Activated CD8-positive, alpha-beta memory T cell treated with anti-CD3 and anti-CD28 coated beads, Interleukin-2, amount 10 ng/mL, durations not matched to agents 7 days and 5 days (primary cell): ENCODE data around the gene SH3BP2. TPM values are rescaled to one million over a fixed set of nuclear protein-coding genes. Genes with fewer than 3 reads are reported as not detected.

Experiments
- ATAC-seq: fragments of 150-1000 bp; cut with Tn5 transposase; one replicate; pipeline ENCODE4 v1.10.0; 2021; ENCODE audit warnings: moderate library complexity
- CTCF ChIA-PET: fragments of 350-600 bp; sonication (Branson Sonifier 250); formaldehyde crosslinking; loops from one replicate; lab custom pipeline; 2021; ENCODE audit warnings: antibody characterized with exemption; lab: Charles Lee
- DNase-seq: peaks from one replicate; pipeline ENCODE4 v3.0.0-alpha.2; 2020
- H3K27ac Mint-ChIP-seq: one replicate; pipeline ENCODE4 v1.8.0; 2021; ENCODE audit warnings: mild to moderate bottlenecking, mixed read lengths
- H3K27me3 Mint-ChIP-seq: one replicate; pipeline ENCODE4 v1.8.0; 2021; ENCODE audit warnings: mixed read lengths
- H3K36me3 Mint-ChIP-seq: one replicate; pipeline ENCODE4 v1.8.0; 2021; ENCODE audit warnings: mild to moderate bottlenecking, mixed read lengths
- H3K4me1 Mint-ChIP-seq: one replicate; pipeline ENCODE4 v1.8.0; 2021; ENCODE audit warnings: mixed read lengths
- H3K4me3 Mint-ChIP-seq: one replicate; pipeline ENCODE4 v1.8.0; 2021; ENCODE audit warnings: mild to moderate bottlenecking, moderate library complexity, mixed read lengths
- H3K9me3 Mint-ChIP-seq: one replicate; pipeline ENCODE4 v1.8.0; 2022; ENCODE audit warnings: low read depth, mixed read lengths
- total RNA-seq, 2 experiments: library from RNA; stranded (reverse); gene quantifications; one replicate each; pipeline ENCODE4 v1.2.3, GENCODE V29; 2021

SH3BP2 gene
- total RNA-seq, 2 experiments from 2014 or later: 88.0 to 105 TPM

DNA sequence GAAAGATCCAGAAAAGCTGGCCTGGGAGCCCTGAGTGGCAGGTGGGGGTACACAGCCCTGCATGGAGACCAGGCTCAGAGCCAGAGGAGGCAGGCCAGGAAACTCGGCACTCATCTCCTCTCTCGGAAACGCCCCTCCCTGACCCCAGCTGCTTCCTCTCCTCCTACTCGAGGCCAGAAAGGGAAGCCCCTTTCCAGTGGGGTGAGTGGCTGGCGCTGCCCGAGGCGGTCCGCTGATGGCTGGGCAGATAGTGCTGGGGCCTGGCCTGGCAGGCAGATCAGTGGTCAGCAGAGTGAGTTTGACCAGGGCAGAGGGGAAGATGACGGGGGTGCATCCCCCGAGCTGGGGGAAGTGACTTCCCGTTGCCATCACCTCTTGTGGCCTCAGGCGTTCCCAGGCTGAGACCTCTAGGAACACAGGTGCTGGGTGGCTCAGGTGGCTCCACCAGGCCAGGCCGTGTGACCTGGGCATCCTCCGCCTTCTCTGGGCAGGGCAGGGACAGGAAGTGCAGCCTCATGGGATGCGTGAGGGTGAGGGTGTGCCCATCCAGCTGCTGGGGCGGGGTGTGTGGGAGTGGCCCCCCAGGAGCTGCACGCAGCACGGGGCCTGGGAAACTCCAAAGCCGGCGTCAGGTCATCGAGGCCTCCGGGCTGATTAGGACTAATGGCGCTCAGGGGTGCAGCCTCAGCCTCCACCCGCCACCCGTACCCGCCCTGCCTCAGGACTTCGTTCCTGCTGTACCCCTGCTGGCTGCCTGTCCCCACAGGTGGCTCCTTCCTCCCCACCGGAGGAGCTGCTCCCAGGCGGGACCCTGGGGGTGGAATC, 5.7 kb downstream of the SH3BP2 start:
- Mint-ChIP-seq H3K36me3 (no peaks in the 10 kb centered on the region), H3K4me1 (peaks cover 51% of the 10 kb centered on the region), H3K27ac (peak overlapping the region; percentile 78), H3K4me3 (peak overlapping the region; percentile 73), H3K27me3 (no peaks in the 10 kb centered on the region), H3K9me3 (no peaks in the 10 kb centered on the region)
- CTCF ChIA-PET: interaction anchor here (1.0 to 1.2 kb wide), 3 partner anchors 12 to 137 kb away, joined by 3 to 5 read pairs (median 3); no protein-coding TSS in a partner anchor
- DNase-seq (peak; percentile 69), ATAC-seq (peak; percentile 67)

DNA sequence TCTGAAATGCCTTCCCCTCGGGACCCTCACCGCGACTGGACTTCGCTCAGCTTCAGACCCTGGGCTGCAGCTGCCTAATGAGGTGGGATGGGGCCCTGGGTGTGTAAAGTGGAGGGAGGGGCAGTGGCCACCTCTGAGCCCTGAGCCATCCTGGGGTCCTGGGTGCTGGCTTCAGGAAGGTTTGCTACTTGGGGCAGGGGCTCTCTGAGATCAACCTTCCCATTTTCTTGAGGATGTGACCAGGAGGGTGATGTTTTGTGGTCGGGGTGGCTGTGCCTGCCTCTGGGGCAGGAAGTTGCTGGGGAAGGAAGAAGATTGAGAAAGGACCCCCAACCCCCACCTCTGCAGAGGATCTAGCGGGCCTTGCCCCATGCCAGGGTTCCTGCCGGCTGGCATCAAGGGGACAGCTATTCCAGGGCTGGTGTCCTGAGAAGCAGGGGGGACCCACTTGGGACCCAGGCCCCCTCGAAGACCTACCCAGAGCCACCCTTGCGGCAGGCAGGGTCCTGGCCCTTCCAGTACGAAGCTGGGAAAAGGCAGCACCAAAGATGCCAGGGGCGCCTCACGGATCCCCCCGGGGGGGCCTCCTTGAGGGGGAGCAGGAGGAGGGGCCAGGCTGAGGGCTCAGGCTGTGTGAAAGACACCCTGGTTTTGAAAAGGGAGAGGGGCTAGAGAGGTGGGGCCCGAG, 6.5 kb downstream of the SH3BP2 start:
- H3K9me3 Mint-ChIP-seq: no peaks in the 10 kb centered on the region
- ATAC-seq: no peak
- no peaks in the 10 kb centered on the region for H3K36me3 Mint-ChIP-seq
- CTCF ChIA-PET: interaction anchor here (0.8 to 1.1 kb wide), 4 partner anchors 11 to 136 kb away, joined by 3 to 5 read pairs (median 3); no protein-coding TSS in a partner anchor
- peak overlapping the region; percentile 73 for H3K4me3 Mint-ChIP-seq
- H3K27ac Mint-ChIP-seq: peak overlapping the region; percentile 80
- no peaks in the 10 kb centered on the region for H3K27me3 Mint-ChIP-seq
- H3K4me1 Mint-ChIP-seq: peaks cover 44% of the 10 kb centered on the region
- DNase-seq: no peak

GRCh38 chr4:2799971-2800690, 7.2 kb downstream of the SH3BP2 start:
- DNase-seq (no peak), ATAC-seq (no peak)
- Mint-ChIP-seq H3K27me3 (no peaks in the 10 kb centered on the region), H3K9me3 (no peaks in the 10 kb centered on the region), H3K36me3 (no peaks in the 10 kb centered on the region), H3K4me1 (peaks cover 37% of the 10 kb centered on the region), H3K27ac (peak overlapping the region; percentile 80), H3K4me3 (peak overlapping the region; percentile 62)
- CTCF ChIA-PET: interaction anchor here (0.8 to 1.0 kb wide), 2 partner anchors 14 to 19 kb away, joined by 3 read pairs; no protein-coding TSS in a partner anchor

DNA sequence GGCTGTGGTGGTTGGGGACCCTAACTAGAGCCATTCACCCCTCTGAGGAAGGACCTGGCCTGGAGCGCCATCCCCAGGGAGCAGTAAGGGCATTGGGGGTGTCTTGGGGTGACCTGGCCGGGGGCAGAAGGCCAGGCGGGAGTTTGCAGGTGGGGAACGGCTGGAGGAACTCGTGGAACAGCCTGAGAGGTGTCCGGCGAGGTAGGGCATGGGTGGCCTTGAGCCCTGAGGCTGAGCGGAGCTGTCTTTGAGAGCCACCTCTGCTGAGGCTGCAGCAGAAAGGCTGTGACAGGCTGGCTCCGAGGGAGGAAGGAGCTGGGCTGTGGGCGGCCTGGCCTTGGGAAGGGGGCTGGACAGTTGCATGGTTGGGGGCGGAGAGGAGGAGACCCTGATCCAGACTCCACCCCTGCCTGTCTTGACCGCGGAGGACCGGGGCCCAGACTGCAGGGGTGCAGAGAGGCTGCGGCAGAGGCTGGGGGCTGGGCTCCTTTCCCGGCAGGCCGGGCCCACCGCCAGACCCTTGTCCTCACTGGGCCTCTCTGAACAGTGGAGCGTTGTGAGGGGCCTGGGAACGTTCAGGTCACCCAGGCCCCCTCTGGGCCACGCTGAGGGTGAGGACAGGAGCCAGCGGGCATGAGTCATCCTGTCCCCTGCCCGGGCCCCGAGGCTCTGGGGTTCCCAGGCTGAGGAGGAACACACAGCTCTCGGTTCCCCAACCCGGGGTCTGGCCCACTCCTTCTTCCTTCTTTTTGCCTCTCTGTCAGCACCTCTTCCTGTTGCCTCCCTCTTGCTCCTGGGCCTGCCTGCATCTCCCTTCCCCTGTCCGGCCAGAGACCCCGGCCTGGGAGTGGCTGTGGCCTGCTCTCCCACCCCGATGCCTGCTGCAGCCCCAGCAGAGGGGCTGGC, 8.1 kb downstream of the SH3BP2 start:
- DNase-seq (no peak), ATAC-seq (peak; percentile 38)
- H3K27ac Mint-ChIP-seq: peak overlapping the region; percentile 54
- CTCF ChIA-PET: no interaction called here
- no peaks in the 10 kb centered on the region for H3K36me3 Mint-ChIP-seq
- no peaks in the 10 kb centered on the region for H3K9me3 Mint-ChIP-seq
- peaks cover 37% of the 10 kb centered on the region for H3K4me1 Mint-ChIP-seq
- no peaks in the 10 kb centered on the region for H3K27me3 Mint-ChIP-seq
- H3K4me3 Mint-ChIP-seq: peak overlapping the region; percentile 45

GRCh38 chr4:2802618-2803531, 10.0 kb downstream of the SH3BP2 start:
- CTCF ChIA-PET: interaction anchor here (0.7 kb wide), 1 partner anchor 48 kb away, joined by 3 read pairs; no protein-coding TSS in a partner anchor
- peaks cover 30% of the 10 kb centered on the region for H3K4me1 Mint-ChIP-seq
- DNase-seq (no peak), ATAC-seq (no peak)
- no peaks in the 10 kb centered on the region for H3K27me3 Mint-ChIP-seq
- H3K9me3 Mint-ChIP-seq: no peaks in the 10 kb centered on the region
- H3K4me3 Mint-ChIP-seq: no peak overlapping the region
- no peak overlapping the region for H3K27ac Mint-ChIP-seq
- no peaks in the 10 kb centered on the region for H3K36me3 Mint-ChIP-seq

GRCh38 chr4:2803624-2804448, 11.0 kb downstream of the SH3BP2 start:
- no peak overlapping the region for H3K27ac Mint-ChIP-seq
- H3K36me3 Mint-ChIP-seq: no peaks in the 10 kb centered on the region
- DNase-seq (no peak), ATAC-seq (no peak)
- H3K4me3 Mint-ChIP-seq: no peak overlapping the region
- CTCF ChIA-PET: interaction anchor here (0.7 kb wide), 1 partner anchor 47 kb away, joined by 3 read pairs; no protein-coding TSS in a partner anchor
- peaks cover 21% of the 10 kb centered on the region for H3K4me1 Mint-ChIP-seq
- H3K27me3 Mint-ChIP-seq: no peaks in the 10 kb centered on the region
- no peaks in the 10 kb centered on the region for H3K9me3 Mint-ChIP-seq

- ATAC-seq (no peak), DNase-seq (no peak)
- CTCF ChIA-PET: no interaction called here
- Mint-ChIP-seq H3K27ac (no peak overlapping the region), H3K4me3 (no peak overlapping the region), H3K9me3 (no peaks in the 10 kb centered on the region), H3K36me3 (no peaks in the 10 kb centered on the region), H3K4me1 (peaks cover 15% of the 10 kb centered on the region), H3K27me3 (no peaks in the 10 kb centered on the region)
Observed at GRCh38 chr4:2804449-2804972, 11.6 kb downstream of the SH3BP2 start.

GRCh38 chr4:2804973-2805501, 12.2 kb downstream of the SH3BP2 start:
- no peak for DNase-seq
- peaks cover 11% of the 10 kb centered on the region for H3K4me1 Mint-ChIP-seq
- no peaks in the 10 kb centered on the region for H3K9me3 Mint-ChIP-seq
- H3K36me3 Mint-ChIP-seq: no peaks in the 10 kb centered on the region
- no peak overlapping the region for H3K27ac Mint-ChIP-seq
- no peak for ATAC-seq
- CTCF ChIA-PET: no interaction called here
- H3K4me3 Mint-ChIP-seq: no peak overlapping the region
- H3K27me3 Mint-ChIP-seq: no peaks in the 10 kb centered on the region

DNA sequence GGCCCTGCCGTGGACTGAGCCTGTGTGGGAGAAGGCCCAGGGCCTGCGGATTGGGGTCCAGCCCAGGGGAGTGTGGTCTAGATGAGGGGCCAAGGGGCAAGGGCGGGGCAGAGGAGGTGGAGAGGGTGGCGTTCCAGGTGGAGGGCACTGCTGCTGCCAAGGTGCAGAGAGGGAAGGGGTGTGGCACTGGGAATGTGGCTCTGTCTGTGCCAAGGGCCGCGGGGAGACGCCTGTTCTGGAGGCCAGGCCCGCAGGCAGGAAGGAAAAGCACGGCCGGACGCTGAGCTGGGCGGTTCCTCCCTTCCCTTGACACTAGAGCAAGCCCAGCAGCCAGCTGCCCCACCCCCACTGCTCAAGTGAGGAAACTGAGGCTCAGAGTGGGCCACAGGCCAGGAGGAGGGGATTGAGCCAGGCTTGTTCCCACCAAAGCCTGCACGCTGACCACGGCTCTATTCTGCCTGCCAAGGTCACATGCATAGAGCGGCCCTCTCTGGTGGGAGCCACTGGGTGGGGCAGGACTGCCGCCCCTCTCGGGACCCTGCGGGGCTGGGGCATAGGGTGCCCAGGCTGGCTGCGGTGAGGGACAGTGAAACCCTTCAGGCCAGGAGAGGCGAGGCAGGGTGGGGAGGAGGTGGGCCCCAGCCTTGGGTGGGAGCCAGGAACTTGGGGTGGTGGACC, 13.0 kb downstream of the SH3BP2 start:
- no peaks in the 10 kb centered on the region for H3K36me3 Mint-ChIP-seq
- H3K4me1 Mint-ChIP-seq: peaks cover 6% of the 10 kb centered on the region
- DNase-seq (no peak), ATAC-seq (no peak)
- no peaks in the 10 kb centered on the region for H3K27me3 Mint-ChIP-seq
- no peak overlapping the region for H3K27ac Mint-ChIP-seq
- no peak overlapping the region for H3K4me3 Mint-ChIP-seq
- CTCF ChIA-PET: no interaction called here
- no peaks in the 10 kb centered on the region for H3K9me3 Mint-ChIP-seq
